GM23338 (cell line): ENCODE measurements around the gene FAN1. TPM values are rescaled to one million over a fixed set of nuclear protein-coding genes. Genes with fewer than 3 reads are reported as not detected.

Experiments used
- ATAC-seq: fragments of 200-7000 bp; cut with Tn5 transposase; 3 replicates; pipeline ENCODE4 v1.9.1; 2020
- DNase-seq: peaks from one replicate; pipeline ENCODE4 v3.0.0-alpha.2; 2015; ENCODE audit warnings: low spot score
- H2AFZ ChIP-seq: fragments of 200-600 bp; sonication (generic); 2 replicates; pipeline ENCODE4 v1.8.0; 2016; ENCODE audit warnings: antibody characterized with exemption, mild to moderate bottlenecking, moderate library complexity
- H3F3A ChIP-seq: fragments of 200-600 bp; sonication (generic); replicated peaks from 2 replicates; pipeline ENCODE4 v1.8.0; 2017; ENCODE audit warnings: antibody characterized with exemption, mixed run types, low read depth
- H3K27ac ChIP-seq: fragments of 200-600 bp; sonication (generic); 2 replicates; pipeline ENCODE4 v1.6.1; 2016; ENCODE audit warnings: low read depth
- H3K27me3 ChIP-seq: fragments of 200-600 bp; sonication (generic); 2 replicates; pipeline ENCODE4 v1.8.0; 2016; ENCODE audit warnings: mild to moderate bottlenecking, mixed run types, moderate library complexity; ENCODE audit not compliant: insufficient read depth
- H3K36me3 ChIP-seq: fragments of 200-600 bp; sonication (generic); 2 replicates; pipeline ENCODE4 v1.8.0; 2016; ENCODE audit warnings: mild to moderate bottlenecking; ENCODE audit not compliant: insufficient read depth
- H3K4me1 ChIP-seq: fragments of 200-600 bp; sonication (generic); 2 replicates; pipeline ENCODE4 v1.8.0; 2016; ENCODE audit warnings: mild to moderate bottlenecking, moderate library complexity; ENCODE audit not compliant: insufficient read depth
- H3K4me2 ChIP-seq: fragments of 200-600 bp; sonication (generic); 2 replicates; pipeline ENCODE4 v1.7.1; 2017; ENCODE audit warnings: mixed run types
- H3K4me3 ChIP-seq: fragments of 200-600 bp; sonication (generic); 2 replicates; pipeline ENCODE4 v1.6.1; 2016; ENCODE audit warnings: mixed run types
- H3K79me2 ChIP-seq: fragments of 200-600 bp; sonication (generic); replicated peaks from 2 replicates; pipeline ENCODE4 v1.8.0; 2017; ENCODE audit warnings: mild to moderate bottlenecking; ENCODE audit not compliant: insufficient read depth
- H3K9me2 ChIP-seq: fragments of 200-600 bp; sonication (generic); 2 replicates; pipeline ENCODE4 v1.8.0; 2017; ENCODE audit not compliant: insufficient read depth
- H4K20me1 ChIP-seq: fragments of 200-600 bp; sonication (generic); replicated peaks from 2 replicates; pipeline ENCODE4 v1.8.0; 2017; ENCODE audit warnings: mild to moderate bottlenecking; ENCODE audit not compliant: insufficient read depth
- H3K27ac Mint-ChIP-seq: 2 replicates; pipeline ENCODE4 v1.8.0; 2020; ENCODE audit warnings: inconsistent platforms, mild to moderate bottlenecking, moderate library complexity, mixed read lengths
- H3K27me3 Mint-ChIP-seq: 3 replicates; pipeline ENCODE4 v1.8.0; 2022; ENCODE audit warnings: low read depth, mild to moderate bottlenecking, moderate library complexity, mixed read lengths, inconsistent platforms; ENCODE audit not compliant: insufficient read depth, poor library complexity
- H3K36me3 Mint-ChIP-seq: 3 replicates; pipeline ENCODE4 v1.8.0; 2021; ENCODE audit warnings: low read depth, mild to moderate bottlenecking, inconsistent platforms, moderate library complexity, mixed read lengths
- H3K4me1 Mint-ChIP-seq: 3 replicates; pipeline ENCODE4 v1.8.0; 2020; ENCODE audit warnings: mild to moderate bottlenecking, inconsistent platforms, mixed read lengths
- H3K4me3 Mint-ChIP-seq: 3 replicates; pipeline ENCODE4 v1.8.0; 2021; ENCODE audit warnings: moderate library complexity, mild to moderate bottlenecking, inconsistent platforms, mixed read lengths
- H3K9me3 Mint-ChIP-seq: 3 replicates; pipeline ENCODE4 v1.8.0; 2020; ENCODE audit warnings: moderate library complexity, mild to moderate bottlenecking, inconsistent platforms, mixed read lengths
- CREB1 ChIP-seq: fragments of 250-450 bp; sonication (Bioruptor Pico); IDR thresholded peaks from 2 replicates; pipeline ENCODE4 v1.5.0; 2020; ENCODE audit warnings: low read depth, mild to moderate bottlenecking, moderate library complexity
- ETS1 ChIP-seq: IDR thresholded peaks from 2 replicates; pipeline ENCODE4 v1.6.1; 2016; ENCODE audit warnings: antibody characterized with exemption
- EZH2 ChIP-seq: fragments of 200-600 bp; sonication (generic); IDR thresholded peaks from one replicate; pipeline ENCODE4 v1.8.0; 2017; ENCODE audit warnings: antibody characterized with exemption, mild to moderate bottlenecking, low read depth; ENCODE audit not compliant: unreplicated experiment
- EZH2phosphoT487 ChIP-seq: fragments of 200-600 bp; sonication (generic); IDR thresholded peaks from one replicate; pipeline ENCODE4 v1.8.1; 2018; ENCODE audit warnings: antibody characterized with exemption; ENCODE audit not compliant: unreplicated experiment
- JUNB ChIP-seq: IDR thresholded peaks from one replicate; pipeline ENCODE4 v1.6.1; 2016; ENCODE audit warnings: antibody characterized with exemption; ENCODE audit not compliant: unreplicated experiment
- NANOG ChIP-seq: IDR thresholded peaks from 2 replicates; pipeline ENCODE4 v1.6.1; 2016; ENCODE audit warnings: antibody characterized with exemption, borderline replicate concordance
- POLR2AphosphoS5 ChIP-seq: IDR thresholded peaks from 2 replicates; pipeline ENCODE4 v1.6.1; 2016; ENCODE audit warnings: antibody characterized with exemption, low read depth
- STAT1 ChIP-seq: IDR thresholded peaks from one replicate; pipeline ENCODE4 v1.6.1; 2016; ENCODE audit warnings: antibody characterized with exemption; ENCODE audit not compliant: unreplicated experiment
- ZNF114 ChIP-seq: fragments of 250-450 bp; sonication (Bioruptor Pico); IDR thresholded peaks from 2 replicates; pipeline ENCODE4 v1.5.0; 2020; ENCODE audit warnings: mild to moderate bottlenecking, moderate library complexity
- ZNF331 ChIP-seq: fragments of 250-450 bp; sonication (Bioruptor Pico); IDR thresholded peaks from 2 replicates; pipeline ENCODE4 v1.5.0; 2020; ENCODE audit warnings: low read depth, mild to moderate bottlenecking, moderate library complexity
- ZNF462 ChIP-seq: fragments of 250-450 bp; sonication (Bioruptor Pico); IDR thresholded peaks from 2 replicates; pipeline ENCODE4 v1.5.0; 2020; ENCODE audit warnings: mild to moderate bottlenecking, moderate library complexity
- polyA plus RNA-seq: library from polyadenylated mRNA; unstranded; fragments of >200 nt; fragmentation: Nextera tagmentation; extraction: Ambion mirVana; gene quantifications from 2 replicates; pipeline ENCODE4 v1.2.1, GENCODE V29; 2016
- total RNA-seq: library from RNA; depleted of rRNA; stranded (reverse); fragments of >200 nt; shearing (Covaris generic); gene quantifications from 2 replicates; pipeline ENCODE4 v1.2.3, GENCODE V29; 2014
- TF ChIP-seq, protein P1 (sequence below): IDR thresholded peaks from one replicate; pipeline ENCODE4 v1.6.1; 2018; ENCODE audit warnings: antibody characterized with exemption; ENCODE audit not compliant: unreplicated experiment
- TF ChIP-seq, protein P2 (sequence below), 2 experiments: fragments of 200-600 bp in 1 of 2; sonication (generic) in 1 of 2; conservative IDR thresholded peaks; 2 replicates each; pipeline versions ENCODE4 v1.5.1 to v1.6.1; 2016 to 2017; ENCODE audit warnings: antibody characterized with exemption in 2 of 2, low read depth in 2 of 2, mild to moderate bottlenecking in 2 of 2, moderate library complexity in 1 of 2

Gene FAN1
- total and polyA plus RNA-seq, 2 experiments from 2014 or later, result 9.1 to 29.2 TPM

DNA sequence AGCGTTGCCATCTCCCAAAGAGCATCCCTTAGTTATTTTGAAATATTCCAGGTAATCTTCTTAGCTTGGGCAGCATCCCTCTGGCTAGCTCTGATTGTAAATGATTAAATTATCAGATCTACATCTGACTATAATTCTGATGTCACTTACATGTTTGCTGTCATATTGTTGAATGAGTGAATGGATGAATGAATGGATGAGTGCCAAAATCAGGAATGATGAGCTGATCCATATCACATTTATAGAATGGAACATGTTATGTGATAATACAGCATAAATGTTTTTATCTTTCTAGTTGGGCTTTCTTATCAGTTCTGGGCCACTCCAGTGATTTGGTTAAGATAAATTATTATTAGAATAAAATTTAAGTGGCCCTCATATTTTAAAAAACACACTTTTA lies 14.0 kb downstream of the FAN1 start (continued):
- TF ChIP-seq ZNF462 (no peak), POLR2AphosphoS5 (no peak), STAT1 (no peak), EZH2phosphoT487 (no peak), JUNB (no peak), CREB1 (CRISPR knock-in tag) (no peak), ZNF114 (CRISPR knock-in tag) (no peak), ZNF331 (CRISPR knock-in tag) (no peak)

- Mint-ChIP-seq H3K27ac (no peak overlapping the region), H3K9me3 (no peaks in the 10 kb centered on the region; the same call in 2 of the 3 replicates), H3K36me3 (peaks cover 61% of the 10 kb centered on the region), H3K27me3 (peaks cover 6% of the 10 kb centered on the region), H3K4me3 (no peak overlapping the region), H3K4me1 (peaks cover 28% of the 10 kb centered on the region)
- Histone ChIP-seq H3K27ac (no peak overlapping the region), H3K36me3 (peaks cover 23% of the 10 kb centered on the region), H3K4me3 (no peak overlapping the region), H3K79me2 (no peaks in the 10 kb centered on the region; the same call in none of the 2 replicates), H3K4me1 (peaks cover 11% of the 10 kb centered on the region), H2AFZ (no peak overlapping the region), H4K20me1 (no peaks in the 10 kb centered on the region; the same call in 1 of the 2 replicates), H3K27me3 (no peaks in the 10 kb centered on the region), H3F3A (no peaks in the 10 kb centered on the region), H3K4me2 (no peak overlapping the region), H3K9me2 (no peaks in the 10 kb centered on the region)
- no peak for DNase-seq
- ATAC-seq, result no peak
- TF ChIP-seq ETS1 (no peak), EZH2phosphoT487 (no peak), STAT1 (no peak), ZNF331 (CRISPR knock-in tag) (no peak), CREB1 (CRISPR knock-in tag) (no peak), POLR2AphosphoS5 (no peak), NANOG (no peak), JUNB (no peak), EZH2 (no peak)
- TF ChIP-seq, protein P1, sequence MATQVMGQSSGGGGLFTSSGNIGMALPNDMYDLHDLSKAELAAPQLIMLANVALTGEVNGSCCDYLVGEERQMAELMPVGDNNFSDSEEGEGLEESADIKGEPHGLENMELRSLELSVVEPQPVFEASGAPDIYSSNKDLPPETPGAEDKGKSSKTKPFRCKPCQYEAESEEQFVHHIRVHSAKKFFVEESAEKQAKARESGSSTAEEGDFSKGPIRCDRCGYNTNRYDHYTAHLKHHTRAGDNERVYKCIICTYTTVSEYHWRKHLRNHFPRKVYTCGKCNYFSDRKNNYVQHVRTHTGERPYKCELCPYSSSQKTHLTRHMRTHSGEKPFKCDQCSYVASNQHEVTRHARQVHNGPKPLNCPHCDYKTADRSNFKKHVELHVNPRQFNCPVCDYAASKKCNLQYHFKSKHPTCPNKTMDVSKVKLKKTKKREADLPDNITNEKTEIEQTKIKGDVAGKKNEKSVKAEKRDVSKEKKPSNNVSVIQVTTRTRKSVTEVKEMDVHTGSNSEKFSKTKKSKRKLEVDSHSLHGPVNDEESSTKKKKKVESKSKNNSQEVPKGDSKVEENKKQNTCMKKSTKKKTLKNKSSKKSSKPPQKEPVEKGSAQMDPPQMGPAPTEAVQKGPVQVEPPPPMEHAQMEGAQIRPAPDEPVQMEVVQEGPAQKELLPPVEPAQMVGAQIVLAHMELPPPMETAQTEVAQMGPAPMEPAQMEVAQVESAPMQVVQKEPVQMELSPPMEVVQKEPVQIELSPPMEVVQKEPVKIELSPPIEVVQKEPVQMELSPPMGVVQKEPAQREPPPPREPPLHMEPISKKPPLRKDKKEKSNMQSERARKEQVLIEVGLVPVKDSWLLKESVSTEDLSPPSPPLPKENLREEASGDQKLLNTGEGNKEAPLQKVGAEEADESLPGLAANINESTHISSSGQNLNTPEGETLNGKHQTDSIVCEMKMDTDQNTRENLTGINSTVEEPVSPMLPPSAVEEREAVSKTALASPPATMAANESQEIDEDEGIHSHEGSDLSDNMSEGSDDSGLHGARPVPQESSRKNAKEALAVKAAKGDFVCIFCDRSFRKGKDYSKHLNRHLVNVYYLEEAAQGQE, result no peak
- TF ChIP-seq, protein P2, sequence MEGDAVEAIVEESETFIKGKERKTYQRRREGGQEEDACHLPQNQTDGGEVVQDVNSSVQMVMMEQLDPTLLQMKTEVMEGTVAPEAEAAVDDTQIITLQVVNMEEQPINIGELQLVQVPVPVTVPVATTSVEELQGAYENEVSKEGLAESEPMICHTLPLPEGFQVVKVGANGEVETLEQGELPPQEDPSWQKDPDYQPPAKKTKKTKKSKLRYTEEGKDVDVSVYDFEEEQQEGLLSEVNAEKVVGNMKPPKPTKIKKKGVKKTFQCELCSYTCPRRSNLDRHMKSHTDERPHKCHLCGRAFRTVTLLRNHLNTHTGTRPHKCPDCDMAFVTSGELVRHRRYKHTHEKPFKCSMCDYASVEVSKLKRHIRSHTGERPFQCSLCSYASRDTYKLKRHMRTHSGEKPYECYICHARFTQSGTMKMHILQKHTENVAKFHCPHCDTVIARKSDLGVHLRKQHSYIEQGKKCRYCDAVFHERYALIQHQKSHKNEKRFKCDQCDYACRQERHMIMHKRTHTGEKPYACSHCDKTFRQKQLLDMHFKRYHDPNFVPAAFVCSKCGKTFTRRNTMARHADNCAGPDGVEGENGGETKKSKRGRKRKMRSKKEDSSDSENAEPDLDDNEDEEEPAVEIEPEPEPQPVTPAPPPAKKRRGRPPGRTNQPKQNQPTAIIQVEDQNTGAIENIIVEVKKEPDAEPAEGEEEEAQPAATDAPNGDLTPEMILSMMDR (conservative IDR thresholded peaks at IDR 0.05; ENCODE audit: low read depth in 2 of 2), result no peak
Observed at GRCh38 chr15:30918366-30918765, 14.7 kb downstream of the FAN1 start.
